Measurements from ENCODE around the gene ARHGEF2.

- TF ChIP-seq, protein P1, sequence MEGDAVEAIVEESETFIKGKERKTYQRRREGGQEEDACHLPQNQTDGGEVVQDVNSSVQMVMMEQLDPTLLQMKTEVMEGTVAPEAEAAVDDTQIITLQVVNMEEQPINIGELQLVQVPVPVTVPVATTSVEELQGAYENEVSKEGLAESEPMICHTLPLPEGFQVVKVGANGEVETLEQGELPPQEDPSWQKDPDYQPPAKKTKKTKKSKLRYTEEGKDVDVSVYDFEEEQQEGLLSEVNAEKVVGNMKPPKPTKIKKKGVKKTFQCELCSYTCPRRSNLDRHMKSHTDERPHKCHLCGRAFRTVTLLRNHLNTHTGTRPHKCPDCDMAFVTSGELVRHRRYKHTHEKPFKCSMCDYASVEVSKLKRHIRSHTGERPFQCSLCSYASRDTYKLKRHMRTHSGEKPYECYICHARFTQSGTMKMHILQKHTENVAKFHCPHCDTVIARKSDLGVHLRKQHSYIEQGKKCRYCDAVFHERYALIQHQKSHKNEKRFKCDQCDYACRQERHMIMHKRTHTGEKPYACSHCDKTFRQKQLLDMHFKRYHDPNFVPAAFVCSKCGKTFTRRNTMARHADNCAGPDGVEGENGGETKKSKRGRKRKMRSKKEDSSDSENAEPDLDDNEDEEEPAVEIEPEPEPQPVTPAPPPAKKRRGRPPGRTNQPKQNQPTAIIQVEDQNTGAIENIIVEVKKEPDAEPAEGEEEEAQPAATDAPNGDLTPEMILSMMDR (conservative IDR thresholded peaks at IDR 0.05; ENCODE audit: low read length): no peak; the same call in 1 of the 2 replicates
- no peak for TF ChIP-seq EZH2phosphoT487 (IDR thresholded peaks at IDR 0.05; ENCODE audit: borderline replicate concordance, low read depth, low read length)
Measured at GRCh38 chr1:155934936-155935590, 43.3 kb downstream of the ARHGEF2 start.
